H9 (cell line): ENCODE data around the gene TRABD. TPM values are rescaled to one million over a fixed set of nuclear protein-coding genes. Genes with fewer than 3 reads are reported as not detected.

ENCODE experiments used
- DNase-seq: peaks from one replicate; pipeline ENCODE4 v3.0.0-alpha.2; 2017
- H2AFZ ChIP-seq: one replicate; pipeline ENCODE4 v1.6.1; 2013; ENCODE audit warnings: mild to moderate bottlenecking, low read length, control low read depth, moderate library complexity
- H2AK5ac ChIP-seq: 2 replicates; pipeline ENCODE4 v1.6.1; 2013; ENCODE audit warnings: low read length, control low read depth, mixed read lengths; ENCODE audit not compliant: insufficient read length
- H2BK120ac ChIP-seq: one replicate; pipeline ENCODE4 v1.6.1; 2013; ENCODE audit warnings: low read depth, mild to moderate bottlenecking, low read length, control low read depth, inconsistent platforms; ENCODE audit not compliant: poor library complexity, severe bottlenecking
- H2BK12ac ChIP-seq: 2 replicates; pipeline ENCODE4 v1.6.1; 2013; ENCODE audit warnings: low read length, control low read depth, mixed read lengths, low read depth; ENCODE audit not compliant: insufficient read length
- H2BK15ac ChIP-seq: 2 replicates; pipeline ENCODE4 v1.6.1; 2013; ENCODE audit warnings: low read depth, low read length, control low read depth
- H2BK20ac ChIP-seq: one replicate; pipeline ENCODE4 v1.6.1; 2013; ENCODE audit warnings: low read depth, mild to moderate bottlenecking, low read length, control low read depth, inconsistent platforms; ENCODE audit not compliant: poor library complexity, severe bottlenecking
- H2BK5ac ChIP-seq: 2 replicates; pipeline ENCODE4 v1.6.1; 2013; ENCODE audit warnings: low read length, control low read depth, mixed read lengths; ENCODE audit not compliant: insufficient read length
- H3K14ac ChIP-seq: 2 replicates; pipeline ENCODE4 v1.6.1; 2013; ENCODE audit warnings: low read length, control low read depth; ENCODE audit not compliant: insufficient read depth
- H3K18ac ChIP-seq: 2 replicates; pipeline ENCODE4 v1.6.1; 2013; ENCODE audit warnings: low read depth, mild to moderate bottlenecking, mixed read lengths, low read length, control low read depth; ENCODE audit not compliant: insufficient read length
- H3K23ac ChIP-seq: 2 replicates; pipeline ENCODE4 v1.6.1; 2013; ENCODE audit warnings: low read length, control low read depth, mixed read lengths, low read depth; ENCODE audit not compliant: insufficient read length
- H3K23me2 ChIP-seq: 2 replicates; pipeline ENCODE4 v1.6.1; 2013; ENCODE audit warnings: low read depth, mild to moderate bottlenecking, mixed read lengths, low read length, control low read depth; ENCODE audit not compliant: insufficient read length, poor library complexity, severe bottlenecking
- H3K27ac ChIP-seq: 2 replicates; pipeline ENCODE4 v1.5.1; 2013; ENCODE audit warnings: low read length, control low read depth, mixed read lengths, low read depth; ENCODE audit not compliant: insufficient read length
- H3K27me3 ChIP-seq: 2 replicates; pipeline ENCODE4 v1.6.1; 2013; ENCODE audit warnings: low read length, control low read depth, inconsistent platforms; ENCODE audit not compliant: insufficient read depth
- H3K4ac ChIP-seq: 2 replicates; pipeline ENCODE4 v1.6.1; 2013; ENCODE audit warnings: low read depth, mild to moderate bottlenecking, control low read depth, inconsistent platforms, low read length, moderate library complexity
- H3K4me1 ChIP-seq: 2 replicates; pipeline ENCODE4 v1.6.1; 2013; ENCODE audit warnings: low read length, control low read depth, inconsistent platforms; ENCODE audit not compliant: insufficient read depth
- H3K4me2 ChIP-seq: 2 replicates; pipeline ENCODE4 v1.6.1; 2013; ENCODE audit warnings: low read length, control low read depth, mixed read lengths; ENCODE audit not compliant: insufficient read length, insufficient read depth
- H3K56ac ChIP-seq: 2 replicates; pipeline ENCODE4 v1.6.1; 2013; ENCODE audit warnings: low read depth, mild to moderate bottlenecking, mixed read lengths, low read length, control low read depth; ENCODE audit not compliant: insufficient read length
- H3K79me1 ChIP-seq: 2 replicates; pipeline ENCODE4 v1.6.1; 2013; ENCODE audit warnings: low read depth, mild to moderate bottlenecking, moderate library complexity, low read length, control low read depth, inconsistent platforms; ENCODE audit not compliant: insufficient read depth, poor library complexity, severe bottlenecking
- H3K79me2 ChIP-seq: 2 replicates; pipeline ENCODE4 v1.6.1; 2013; ENCODE audit warnings: low read length, control low read depth, inconsistent platforms; ENCODE audit not compliant: insufficient read depth
- H3K9ac ChIP-seq: 2 replicates; pipeline ENCODE4 v1.6.1; 2013; ENCODE audit warnings: low read length, control low read depth, mixed read lengths; ENCODE audit not compliant: insufficient read length; ENCODE audit errors: extremely low read depth
- H3K9me3 ChIP-seq: one replicate; pipeline ENCODE4 v1.6.1; 2013; ENCODE audit warnings: low read depth, low read length, inconsistent platforms; ENCODE audit not compliant: control insufficient read depth
- H3T11ph ChIP-seq: one replicate; pipeline ENCODE4 v1.6.1; 2013; ENCODE audit warnings: mild to moderate bottlenecking, low read length, control low read depth, inconsistent platforms
- H4K20me1 ChIP-seq: one replicate; pipeline ENCODE4 v1.6.1; 2013; ENCODE audit not compliant: control insufficient read depth, insufficient read length, insufficient read depth
- H4K5ac ChIP-seq: 2 replicates; pipeline ENCODE4 v1.6.1; 2013; ENCODE audit warnings: low read depth, mild to moderate bottlenecking, mixed read lengths, low read length, control low read depth; ENCODE audit not compliant: insufficient read length
- H4K8ac ChIP-seq: replicated peaks from 2 replicates; pipeline ENCODE4 v1.6.1; 2013; ENCODE audit warnings: low read length, control low read depth, mixed read lengths, low read depth; ENCODE audit not compliant: insufficient read length
- H4K91ac ChIP-seq: 2 replicates; pipeline ENCODE4 v1.6.1; 2013; ENCODE audit warnings: low read depth, mild to moderate bottlenecking, moderate library complexity, mixed read lengths, low read length, control low read depth; ENCODE audit not compliant: insufficient read length
- H3K27ac Mint-ChIP-seq, 3 experiments: 2 replicates in 2 of 3; 3 replicates in 1 of 3; pipeline ENCODE4 v1.8.0; 2020 to 2021; ENCODE audit warnings: mixed read lengths in 3 of 3, mild to moderate bottlenecking in 1 of 3, moderate library complexity in 1 of 3
- H3K27me3 Mint-ChIP-seq: 2 replicates; pipeline ENCODE4 v1.8.0; 2021; ENCODE audit warnings: low read depth, mild to moderate bottlenecking, moderate library complexity, mixed read lengths
- H3K36me3 Mint-ChIP-seq, 3 experiments: 2 replicates in 2 of 3; 3 replicates in 1 of 3; pipeline ENCODE4 v1.8.0; 2020 to 2021; ENCODE audit warnings: low read depth in 3 of 3, mixed read lengths in 3 of 3; ENCODE audit not compliant: insufficient read depth in 1 of 3
- H3K4me1 Mint-ChIP-seq, 2 experiments: 2 replicates each; pipeline ENCODE4 v1.8.0; 2020; ENCODE audit warnings: mixed read lengths in 2 of 2
- H3K4me3 Mint-ChIP-seq, 2 experiments: 2 replicates in 1 of 2; 3 replicates in 1 of 2; pipeline ENCODE4 v1.8.0; 2020 to 2021; ENCODE audit warnings: mild to moderate bottlenecking in 2 of 2, mixed read lengths in 2 of 2, moderate library complexity in 1 of 2
- H3K9me3 Mint-ChIP-seq, 2 experiments: 2 replicates in 1 of 2; 3 replicates in 1 of 2; pipeline ENCODE4 v1.8.0; 2020; ENCODE audit warnings: mild to moderate bottlenecking in 2 of 2, mixed read lengths in 2 of 2, moderate library complexity in 1 of 2
- WGBS: extraction: QIAGEN DNeasy Blood & Tissue Kit; methylation state at CpG from one replicate; pipeline ENCODE4 v1.1.7; 2013; ENCODE audit warnings: missing lambda C conversion rate, low lambda C conversion rate, mixed read lengths; ENCODE audit not compliant: insufficient read length; ENCODE audit errors: extremely low coverage; 5-methylcytosine and 5-hydroxymethylcytosine counted together
- total RNA-seq: library from RNA; stranded (reverse); gene quantifications from 2 replicates; pipeline ENCODE4 v1.2.1, GENCODE V29; 2021
- TF ChIP-seq, protein P1 (sequence below): fragments of 200-600 bp; sonication (generic); conservative IDR thresholded peaks from 3 replicates; pipeline ENCODE4 v1.8.0; 2021; ENCODE audit warnings: antibody characterized with exemption, mild to moderate bottlenecking

Gene TRABD
- total RNA-seq, 1 experiment from 2014 or later = 47.8 TPM

DNA sequence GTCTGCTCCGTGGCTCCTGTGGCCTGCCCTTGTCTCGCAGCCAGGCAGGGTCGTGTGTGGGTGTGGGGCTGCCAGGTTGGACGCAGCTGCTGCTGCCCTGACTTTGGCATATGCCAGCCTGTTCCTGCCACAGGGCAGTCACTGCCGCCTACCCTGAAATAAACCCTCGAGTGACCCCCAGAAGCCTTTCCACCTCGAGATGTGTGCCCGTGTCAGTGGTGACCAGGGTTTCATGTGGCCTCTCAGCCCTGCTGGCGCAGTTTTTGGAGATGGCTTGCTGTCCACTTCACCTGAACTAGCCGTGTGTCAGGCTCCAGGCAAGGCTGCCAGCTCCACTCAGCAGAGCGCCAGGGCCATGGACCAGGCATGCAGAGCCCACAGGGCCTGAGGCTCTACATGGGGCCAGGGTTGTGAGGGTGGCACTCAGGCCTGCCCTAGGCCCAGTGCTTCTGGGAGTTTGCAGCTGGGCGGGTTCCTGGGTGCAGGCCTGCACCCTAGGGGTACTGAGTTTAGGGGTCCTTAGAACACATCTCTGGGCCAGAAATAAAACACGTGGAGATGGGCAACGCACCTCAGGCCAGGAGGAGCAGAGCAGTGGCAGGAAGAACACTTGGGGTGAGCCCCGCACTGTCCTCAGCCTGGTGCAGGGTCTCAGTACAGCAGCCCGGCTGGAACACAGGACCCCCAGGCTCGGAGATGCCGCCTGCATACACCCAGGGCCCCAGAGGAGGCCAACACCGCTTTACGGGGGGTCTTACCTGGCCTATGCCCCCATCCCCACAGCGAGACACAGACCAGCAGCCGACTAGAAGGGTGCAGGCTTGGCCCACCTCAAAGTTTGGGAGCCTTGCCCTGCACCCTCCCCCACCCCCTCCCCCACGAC, 24.0 kb upstream of the TRABD start:
- H4K8ac ChIP-seq = no peak overlapping the region
- H3K9ac ChIP-seq = no peak overlapping the region
- H2BK15ac ChIP-seq = no peak overlapping the region
- Mint-ChIP-seq H3K27ac (no peak overlapping the region), H3K4me1 (peaks cover 7 to 9% of the 10 kb centered on the region in 2 experiments), H3K27me3 (peaks cover 33% of the 10 kb centered on the region), H3K4me3 (no peak overlapping the region), H3K9me3 (no peaks in the 10 kb centered on the region), H3K36me3 (no peaks in the 10 kb centered on the region)
- no peaks in the 10 kb centered on the region for H3K79me2 ChIP-seq
- H3K9me3 ChIP-seq = no peaks in the 10 kb centered on the region
- TF ChIP-seq, protein P1, sequence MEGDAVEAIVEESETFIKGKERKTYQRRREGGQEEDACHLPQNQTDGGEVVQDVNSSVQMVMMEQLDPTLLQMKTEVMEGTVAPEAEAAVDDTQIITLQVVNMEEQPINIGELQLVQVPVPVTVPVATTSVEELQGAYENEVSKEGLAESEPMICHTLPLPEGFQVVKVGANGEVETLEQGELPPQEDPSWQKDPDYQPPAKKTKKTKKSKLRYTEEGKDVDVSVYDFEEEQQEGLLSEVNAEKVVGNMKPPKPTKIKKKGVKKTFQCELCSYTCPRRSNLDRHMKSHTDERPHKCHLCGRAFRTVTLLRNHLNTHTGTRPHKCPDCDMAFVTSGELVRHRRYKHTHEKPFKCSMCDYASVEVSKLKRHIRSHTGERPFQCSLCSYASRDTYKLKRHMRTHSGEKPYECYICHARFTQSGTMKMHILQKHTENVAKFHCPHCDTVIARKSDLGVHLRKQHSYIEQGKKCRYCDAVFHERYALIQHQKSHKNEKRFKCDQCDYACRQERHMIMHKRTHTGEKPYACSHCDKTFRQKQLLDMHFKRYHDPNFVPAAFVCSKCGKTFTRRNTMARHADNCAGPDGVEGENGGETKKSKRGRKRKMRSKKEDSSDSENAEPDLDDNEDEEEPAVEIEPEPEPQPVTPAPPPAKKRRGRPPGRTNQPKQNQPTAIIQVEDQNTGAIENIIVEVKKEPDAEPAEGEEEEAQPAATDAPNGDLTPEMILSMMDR = no peak
- no peaks in the 10 kb centered on the region for H3K4me1 ChIP-seq
- no peak overlapping the region for H2BK5ac ChIP-seq
- no peak overlapping the region for H2AFZ ChIP-seq
- no peak for DNase-seq
- H4K91ac ChIP-seq = no peak overlapping the region
- H3K56ac ChIP-seq = no peak overlapping the region
- H3K14ac ChIP-seq = no peak overlapping the region
- H3K27me3 ChIP-seq = no peaks in the 10 kb centered on the region
- H2BK12ac ChIP-seq = no peak overlapping the region
- H3K18ac ChIP-seq = no peak overlapping the region
- no peak overlapping the region for H2AK5ac ChIP-seq
- H4K20me1 ChIP-seq = peaks cover 2% of the 10 kb centered on the region
- WGBS = no CpG with 5 or more reads among the region's 23 CpGs
- no peak overlapping the region for H3K27ac ChIP-seq
- no peak overlapping the region for H3K23ac ChIP-seq
- no peak overlapping the region for H3K4ac ChIP-seq
- H2BK20ac ChIP-seq = no peak overlapping the region
- H3K23me2 ChIP-seq = no peaks in the 10 kb centered on the region
- no peak overlapping the region for H4K5ac ChIP-seq
- no peak overlapping the region for H3T11ph ChIP-seq
- H3K79me1 ChIP-seq = no peaks in the 10 kb centered on the region
- no peak overlapping the region for H2BK120ac ChIP-seq
- H3K4me2 ChIP-seq = no peak overlapping the region
